Measurements from ENCODE around the gene HTRA3.

The HTRA3 gene

DNA sequence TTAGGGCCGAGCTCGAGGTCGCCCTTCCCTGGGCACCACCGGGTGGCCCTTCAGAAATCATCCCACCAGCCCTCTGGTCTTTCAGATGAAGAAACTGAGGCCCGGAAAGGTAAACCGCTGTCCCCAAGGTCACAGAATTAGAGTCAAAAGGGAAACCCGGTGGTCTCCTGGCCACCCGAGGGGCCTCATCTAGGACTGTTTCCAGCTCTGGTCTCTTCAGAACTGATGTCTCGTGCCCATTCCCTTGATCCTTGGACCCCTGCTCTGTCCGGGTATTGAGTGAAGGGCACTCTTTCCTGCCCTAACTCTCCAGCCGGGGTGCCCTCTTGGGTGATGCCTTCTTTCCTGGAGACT lies 841 bp downstream of the HTRA3 start:
- DNase-seq: no peak

DNA sequence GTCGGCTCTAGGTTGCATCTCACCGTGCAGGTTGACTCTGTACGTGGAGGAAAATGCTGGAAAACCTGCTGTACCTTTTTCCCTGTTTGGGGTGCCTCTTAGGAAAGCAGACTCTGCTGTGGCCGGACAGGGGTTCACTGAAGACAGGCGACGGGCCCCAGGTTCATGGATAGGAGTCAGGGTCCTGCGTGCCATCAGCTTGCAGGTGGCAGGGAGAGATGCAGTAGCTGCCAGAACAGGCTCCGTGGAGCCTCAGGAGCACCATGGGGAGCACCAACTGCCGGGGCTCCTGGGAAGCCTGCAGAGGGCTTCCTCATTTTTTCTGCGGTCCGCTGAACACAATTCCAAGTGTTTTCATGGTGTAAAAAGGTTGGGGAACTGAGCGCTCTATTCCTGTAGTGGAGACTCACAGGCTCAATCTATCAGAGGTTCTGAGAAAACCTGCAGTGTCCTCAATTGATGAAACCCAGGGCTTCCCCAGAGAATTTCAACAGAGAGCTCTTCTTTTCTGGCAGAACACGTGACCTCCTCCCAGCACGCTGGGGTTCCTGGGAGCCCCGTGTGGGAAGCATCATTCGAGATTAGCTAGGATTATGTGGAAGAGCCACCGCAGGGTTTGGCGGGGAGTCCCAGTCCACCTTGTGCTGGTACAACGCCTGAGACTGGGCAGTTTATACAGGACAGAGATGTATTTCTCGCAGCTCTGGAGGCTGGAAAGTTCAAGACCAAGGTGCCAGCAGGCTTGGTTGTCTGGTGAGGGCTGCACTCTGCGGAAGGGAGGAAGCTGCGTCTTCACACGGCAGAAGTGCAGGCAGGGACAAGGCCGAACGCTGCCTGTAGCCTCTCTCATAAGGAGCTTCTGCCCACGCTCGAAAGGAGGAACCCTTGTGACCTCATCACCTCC lies 1.6 kb downstream of the HTRA3 start:
- no peak for DNase-seq

DNA sequence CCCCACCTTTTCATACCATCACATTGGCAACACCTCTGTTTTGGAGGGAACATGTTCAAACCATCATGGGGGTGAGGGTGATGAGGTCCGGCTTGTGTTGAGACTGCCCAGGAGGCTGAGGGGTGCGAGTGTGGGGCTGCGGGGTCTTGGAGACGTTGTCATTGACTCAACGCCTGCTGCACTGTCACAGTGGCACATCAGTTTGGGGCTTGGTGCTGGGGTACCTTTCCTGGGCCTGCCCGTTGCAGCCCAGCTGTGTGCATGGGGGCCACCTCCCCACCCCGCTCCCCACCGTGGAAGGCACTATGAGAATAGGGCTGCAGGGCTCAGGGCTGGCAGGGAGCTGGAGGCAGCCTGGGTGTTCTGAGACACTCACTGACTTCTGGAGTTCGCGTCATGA lies 2.3 kb downstream of the HTRA3 start:
- DNase-seq: no peak

DNA sequence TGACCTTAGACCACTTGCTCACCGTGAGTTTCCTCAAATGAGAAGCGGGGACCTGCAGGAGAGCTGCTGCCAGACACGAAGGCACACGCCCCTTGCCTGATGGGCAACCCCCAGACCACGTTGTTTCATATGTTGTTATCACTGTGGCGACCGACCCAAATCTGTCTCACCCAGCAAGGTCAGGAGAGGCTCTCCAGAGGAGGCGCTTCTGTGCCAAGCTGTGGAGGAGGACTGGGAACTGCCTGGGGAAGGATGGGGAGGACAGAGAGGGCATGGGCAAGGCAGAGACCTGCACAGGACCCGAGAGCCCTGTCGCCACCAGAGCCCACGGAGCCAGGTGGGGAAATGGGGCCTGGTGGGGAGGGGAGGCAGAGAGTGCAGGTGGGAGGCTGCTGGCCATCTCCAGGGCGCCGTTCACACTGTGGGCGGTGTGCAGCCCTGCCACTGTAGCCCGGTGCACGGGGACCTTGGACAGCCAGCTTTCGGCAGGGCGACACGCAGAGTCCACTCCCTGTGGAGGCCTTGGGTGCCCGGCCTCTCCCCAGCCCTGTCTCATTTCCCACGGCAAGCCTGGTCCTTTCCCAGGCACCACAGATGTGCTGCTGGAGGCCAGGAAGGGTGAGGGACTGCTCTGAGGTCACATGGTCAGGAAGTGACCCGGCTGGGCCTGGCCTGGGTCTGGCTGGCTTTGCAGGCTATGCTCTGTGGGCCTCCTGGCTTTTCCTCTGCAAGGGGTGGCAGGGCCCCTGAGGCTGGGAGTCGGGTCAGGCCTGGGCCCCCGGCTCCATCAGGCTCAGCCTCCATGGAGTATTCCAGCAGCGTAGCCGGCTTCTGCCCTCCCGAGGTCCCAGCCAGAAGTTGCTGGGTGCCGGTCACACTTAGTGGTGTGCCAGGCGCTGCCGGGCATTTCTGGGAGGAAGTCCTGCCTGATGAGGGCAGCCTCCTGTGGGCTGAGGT lies 3.2 kb downstream of the HTRA3 start:
- DNase-seq: no peak

DNA sequence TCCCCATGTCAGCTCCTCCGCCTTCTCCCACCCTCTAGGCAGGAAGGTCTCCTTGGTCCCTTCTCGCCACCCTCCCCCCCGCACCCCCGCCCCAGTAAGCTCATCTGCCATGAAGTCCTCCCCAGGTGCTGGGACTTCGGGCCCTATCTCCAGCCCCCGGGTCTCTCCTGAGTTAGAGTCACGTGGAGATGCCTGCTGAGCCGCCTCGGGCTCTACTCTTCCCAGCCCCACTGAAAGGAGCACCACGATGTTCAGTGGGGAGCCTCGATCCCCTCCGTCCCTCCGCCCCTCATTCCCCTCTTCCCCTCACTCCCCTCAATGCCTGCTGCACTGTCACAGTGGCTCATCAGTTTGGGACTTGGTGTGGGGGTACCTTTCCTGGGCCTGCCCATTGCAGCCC lies 3.9 kb downstream of the HTRA3 start:
- DNase-seq: no peak

DNA sequence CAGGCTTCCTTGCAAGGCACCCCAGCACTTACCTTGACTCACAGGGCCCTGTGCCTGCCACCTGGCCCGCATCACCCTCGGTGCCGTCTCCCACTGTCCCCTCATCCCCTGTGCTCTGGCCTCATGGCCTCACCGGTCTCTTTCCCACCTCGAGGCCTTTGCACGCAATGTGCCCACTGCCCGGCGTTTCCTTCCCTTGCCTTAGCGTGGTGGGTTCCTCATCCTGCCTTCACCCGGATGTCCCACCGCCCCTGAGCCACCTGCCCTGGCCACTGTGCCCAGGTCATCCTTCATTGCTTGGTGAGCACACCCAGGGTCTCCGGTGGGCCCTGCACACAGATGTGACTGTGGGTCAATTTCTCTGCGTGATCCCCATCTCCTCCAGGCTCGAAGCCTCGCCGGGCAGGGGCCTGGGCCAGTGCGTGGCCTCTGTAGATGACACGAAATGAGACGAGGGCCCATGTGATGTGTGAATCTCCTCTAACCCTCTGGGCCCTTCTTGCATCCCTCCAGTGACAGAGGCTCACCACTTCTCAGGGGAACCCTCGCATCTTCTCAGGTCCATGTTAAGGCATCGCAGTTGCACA lies 4.6 kb downstream of the HTRA3 start:
- no peak for DNase-seq

DNA sequence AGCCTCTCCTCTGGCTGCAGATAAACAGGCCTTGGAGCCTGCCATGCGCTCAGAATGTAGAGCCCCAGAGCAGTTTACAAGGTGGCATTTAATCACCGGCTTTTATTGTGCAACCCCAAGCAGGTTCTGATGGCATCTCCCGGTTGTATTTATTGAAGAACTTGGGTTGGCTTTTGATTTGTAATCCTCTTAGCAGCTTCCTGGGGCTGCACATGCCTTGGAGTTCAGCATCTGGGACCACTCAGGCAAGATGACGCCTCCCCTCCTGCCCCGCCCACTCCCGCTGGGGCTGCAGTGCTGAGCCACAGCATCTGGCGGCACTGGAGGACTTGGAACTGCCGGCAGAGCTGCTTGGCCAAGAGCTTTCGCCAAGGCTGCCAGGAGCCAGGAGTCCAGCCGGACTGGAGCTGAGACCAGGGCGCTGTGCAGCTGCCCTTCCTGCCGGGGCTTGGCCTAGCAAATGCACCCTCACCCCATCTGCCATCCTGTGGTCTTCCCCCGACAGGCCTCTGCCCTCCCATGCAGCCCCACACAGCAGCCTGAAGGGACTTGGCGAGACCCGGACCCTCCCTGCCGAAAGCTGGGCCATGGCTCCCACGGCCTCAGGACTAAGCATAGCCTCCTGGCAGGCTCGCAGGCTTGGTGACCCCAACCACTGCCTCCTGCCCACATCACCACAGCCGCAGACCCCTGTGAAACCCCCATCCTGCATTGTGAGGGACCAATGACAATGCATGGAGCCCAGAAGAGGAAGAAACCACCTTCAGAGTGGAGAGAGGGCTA lies 5.4 kb downstream of the HTRA3 start:
- DNase-seq: no peak

DNA sequence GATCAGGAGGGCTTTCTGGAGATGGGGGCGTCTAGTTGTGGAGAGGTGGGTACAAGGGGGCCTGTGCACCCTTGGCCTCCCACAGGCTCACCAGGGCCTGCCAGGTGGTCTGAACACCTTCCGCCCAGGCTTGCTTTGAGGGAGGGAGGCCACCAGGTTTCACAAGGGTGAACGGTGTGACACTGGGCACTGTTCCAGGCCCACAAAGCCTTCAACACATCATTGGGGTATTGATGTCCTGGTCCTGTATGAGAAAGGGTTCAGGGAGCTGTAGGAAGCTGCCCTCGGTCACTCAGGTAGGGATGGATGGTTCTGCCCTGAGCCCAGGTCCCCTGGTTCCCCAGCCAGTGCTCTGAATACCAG lies 6.0 kb downstream of the HTRA3 start:
- no peak for DNase-seq

DNA sequence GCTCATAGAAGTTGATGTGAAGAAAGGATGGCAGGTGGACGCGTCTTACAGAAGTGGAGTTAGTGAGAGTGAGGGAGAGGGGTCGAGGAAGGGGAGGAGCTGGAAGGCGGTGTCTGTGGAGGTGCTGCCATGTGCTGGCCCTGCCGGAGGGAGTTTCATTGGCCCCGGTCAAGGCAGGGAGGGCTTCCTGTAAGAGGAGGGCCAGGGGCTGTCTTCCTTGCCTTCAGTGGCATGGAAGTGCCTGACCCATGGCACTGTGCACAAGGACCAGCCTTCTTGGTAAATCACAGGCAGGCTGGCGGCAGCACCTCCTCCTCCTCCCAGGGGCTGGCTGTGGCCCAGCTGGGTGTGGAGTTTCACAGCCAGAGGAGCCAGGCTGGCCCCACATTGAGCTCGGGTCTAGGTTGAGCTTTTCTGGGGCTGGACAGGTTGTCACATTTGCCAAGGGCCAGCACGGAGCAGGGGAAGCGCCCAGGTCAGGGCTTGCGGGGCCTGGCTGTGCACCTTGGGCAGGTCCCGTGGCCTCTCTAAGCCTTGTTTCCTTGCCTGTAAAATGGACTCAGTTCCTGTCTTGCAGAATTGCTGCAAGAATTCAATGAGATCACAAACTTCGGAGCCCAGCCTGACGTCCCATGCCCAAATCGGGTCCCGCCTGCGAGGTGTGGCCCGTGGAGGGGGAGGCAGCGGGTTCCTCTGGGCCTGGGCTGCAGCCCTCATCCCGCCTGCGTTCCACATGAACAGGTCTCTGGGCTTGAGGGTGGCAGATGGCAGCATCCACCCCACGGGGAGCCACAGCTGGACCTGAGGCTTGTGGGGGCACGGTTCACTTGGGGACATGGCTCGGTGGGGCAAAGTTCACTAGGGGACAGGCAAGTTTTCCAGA lies 7.0 kb downstream of the HTRA3 start:
- DNase-seq: no peak

DNA sequence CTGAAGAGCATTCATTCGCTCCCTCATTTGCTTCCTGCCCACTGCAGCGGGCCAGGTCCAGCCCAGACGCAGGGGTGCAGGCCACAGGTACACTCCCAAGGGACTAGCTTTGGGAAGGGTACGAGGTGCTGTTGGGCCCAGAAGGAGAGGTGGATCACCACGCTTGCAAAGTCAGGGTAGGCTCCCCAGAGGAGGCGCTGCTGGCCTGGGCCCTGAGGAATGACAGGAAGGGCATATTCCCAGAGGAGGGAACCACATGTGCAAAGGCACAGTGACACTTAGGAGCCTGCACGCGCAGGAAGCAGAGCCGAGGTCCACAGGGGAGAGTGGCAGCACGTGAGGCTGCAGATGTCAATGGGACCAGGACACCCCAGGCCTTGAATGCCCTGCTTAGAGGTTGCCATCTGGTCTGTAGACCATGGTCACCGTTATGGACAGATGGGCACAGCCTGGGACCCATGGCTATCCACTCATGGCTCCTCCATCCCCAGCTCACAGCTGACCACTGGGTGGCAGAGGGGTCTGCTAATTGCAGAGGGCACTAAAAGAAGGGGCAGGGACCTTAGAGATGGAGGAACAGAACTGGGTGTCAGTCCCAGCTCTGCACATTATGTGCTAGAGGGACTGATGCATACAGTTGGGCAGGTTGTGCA lies 7.9 kb downstream of the HTRA3 start:
- DNase-seq: no peak

DNA sequence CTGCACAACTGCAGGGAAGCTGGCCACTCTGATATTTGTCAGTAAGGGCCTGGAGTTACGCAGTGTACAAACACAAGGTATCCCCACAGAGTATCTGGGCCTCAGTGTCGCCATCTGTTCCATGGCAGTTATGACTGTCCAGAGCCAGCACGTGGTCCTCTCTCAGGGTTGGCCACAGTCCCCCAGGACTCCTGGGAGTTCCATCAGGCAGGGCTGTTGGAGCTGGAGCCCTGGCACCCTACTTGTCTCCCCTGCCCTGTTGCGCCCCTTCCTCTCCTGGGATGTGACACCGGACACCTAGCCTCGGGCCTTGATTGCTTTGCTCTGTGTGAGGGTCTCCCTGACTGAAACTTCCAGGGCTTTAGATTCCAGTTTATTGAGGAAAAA lies 8.4 kb downstream of the HTRA3 start:
- no peak for DNase-seq

DNA sequence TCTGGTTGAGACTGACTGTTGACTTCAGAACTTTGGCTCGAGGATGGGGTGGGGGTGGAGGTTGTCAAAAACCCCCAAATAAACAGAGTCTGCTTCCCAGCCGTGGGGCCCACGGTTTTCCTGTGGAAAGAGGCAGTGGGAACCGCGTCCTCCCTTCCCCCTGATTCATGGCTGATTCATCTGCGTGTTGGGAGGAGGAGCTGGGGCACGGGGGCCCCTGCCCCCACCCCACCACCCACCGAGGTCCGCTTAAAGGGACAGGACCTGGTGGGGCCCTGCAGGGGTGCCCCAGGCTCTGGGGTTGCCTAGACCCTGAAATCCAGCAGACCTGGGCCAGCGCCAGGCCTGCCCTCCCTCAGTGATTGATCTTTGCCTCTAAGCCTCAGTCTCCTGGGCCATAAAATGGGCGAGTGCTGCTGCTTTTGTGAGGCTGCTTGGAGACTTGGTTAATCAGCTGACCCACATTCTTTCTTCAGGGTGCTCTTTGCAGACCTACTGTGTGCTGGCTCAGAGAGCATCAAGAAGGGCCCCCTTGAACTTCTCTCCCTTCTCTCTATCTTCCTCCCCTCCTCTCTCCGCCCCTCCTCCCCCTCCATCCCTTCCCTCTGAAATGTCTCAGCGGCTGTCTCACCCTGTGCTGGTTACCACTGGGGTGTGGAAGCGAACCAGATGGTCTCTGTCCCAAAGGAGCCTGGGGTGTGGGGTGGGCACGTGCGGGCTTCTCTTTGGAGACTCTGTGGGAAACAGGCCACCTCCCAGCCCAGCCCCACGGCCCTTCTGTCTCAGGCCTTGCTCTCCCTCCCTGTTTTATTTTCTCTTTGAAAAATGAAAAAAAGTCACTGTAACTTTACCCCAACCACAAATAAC lies 9.1 kb downstream of the HTRA3 start:
- no peak for DNase-seq

DNA sequence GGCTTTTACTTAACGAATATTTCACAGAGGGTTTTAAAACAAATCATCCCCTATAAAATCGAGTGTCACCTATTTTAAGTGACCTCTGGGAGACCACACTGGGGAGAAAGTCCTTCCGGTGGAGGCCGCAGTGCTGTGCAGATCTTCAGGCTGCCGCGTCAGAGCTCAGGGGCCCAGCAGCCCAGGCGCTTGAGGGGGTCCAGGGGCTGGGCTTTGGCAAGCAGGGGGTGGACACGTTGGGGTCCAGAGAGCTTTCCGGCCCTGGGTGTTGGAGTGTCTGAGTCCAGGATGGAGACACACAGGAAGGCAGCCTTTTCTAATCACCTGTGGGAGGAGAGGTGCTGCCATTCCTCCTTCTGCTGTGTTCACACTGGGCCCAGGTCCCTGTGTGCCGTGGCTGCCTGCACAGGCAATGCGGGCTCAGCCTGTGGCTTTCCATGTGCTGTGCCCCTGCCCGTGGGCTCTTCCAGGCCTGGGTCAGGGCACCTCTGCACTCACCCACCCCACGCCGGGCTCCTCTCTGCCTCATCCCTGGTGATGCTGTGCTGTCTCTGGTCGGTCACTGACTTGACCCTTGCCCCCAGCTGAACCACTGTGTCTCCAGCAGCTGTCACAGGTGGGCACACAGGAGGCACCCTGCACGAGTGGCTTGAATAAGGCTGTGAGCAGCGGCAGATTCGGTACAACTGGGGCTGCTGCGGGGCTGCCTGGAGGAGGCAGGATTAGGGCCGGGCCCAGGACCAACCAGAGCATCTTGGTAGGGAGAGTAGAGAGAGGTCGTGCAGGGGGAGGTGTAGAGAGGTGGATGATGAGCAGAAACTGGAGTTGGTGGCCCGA lies 10.0 kb downstream of the HTRA3 start:
- no peak for DNase-seq

DNA sequence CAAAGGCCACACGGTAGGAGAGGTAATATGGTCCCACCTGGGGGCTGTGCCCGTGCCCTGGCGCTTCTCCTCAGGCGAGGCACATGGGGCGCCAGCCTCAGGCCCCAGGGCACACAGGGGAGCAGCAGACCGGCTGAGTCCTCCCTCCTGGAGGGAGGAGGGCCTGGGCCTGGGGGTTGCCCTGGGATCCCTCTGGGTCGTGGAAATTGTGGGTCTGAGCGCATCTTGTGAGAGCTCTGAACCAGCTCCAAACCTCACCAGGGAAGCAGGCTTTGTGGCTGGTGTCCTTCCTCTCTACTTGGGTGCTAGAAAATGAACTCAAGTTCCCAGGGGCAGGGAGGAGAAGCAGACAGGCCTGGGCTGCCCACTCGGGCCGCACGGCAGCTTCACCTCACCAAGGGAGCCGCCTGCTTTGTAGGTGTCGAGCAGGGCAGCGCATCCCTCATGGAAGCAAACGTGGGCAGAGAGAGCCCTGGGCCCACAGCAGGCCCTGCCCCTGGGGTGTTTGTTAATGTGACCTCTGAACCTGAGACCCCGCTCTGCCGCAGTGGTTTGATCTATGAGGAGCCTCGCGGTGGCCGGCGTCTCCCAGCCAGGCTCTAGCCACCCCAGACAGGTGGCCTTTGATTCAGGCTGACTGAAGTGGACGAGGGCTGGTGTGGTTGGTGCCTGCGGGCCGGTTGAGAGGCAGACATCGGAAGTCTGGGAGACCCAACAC lies 10.8 kb downstream of the HTRA3 start:
- DNase-seq: no peak

DNA sequence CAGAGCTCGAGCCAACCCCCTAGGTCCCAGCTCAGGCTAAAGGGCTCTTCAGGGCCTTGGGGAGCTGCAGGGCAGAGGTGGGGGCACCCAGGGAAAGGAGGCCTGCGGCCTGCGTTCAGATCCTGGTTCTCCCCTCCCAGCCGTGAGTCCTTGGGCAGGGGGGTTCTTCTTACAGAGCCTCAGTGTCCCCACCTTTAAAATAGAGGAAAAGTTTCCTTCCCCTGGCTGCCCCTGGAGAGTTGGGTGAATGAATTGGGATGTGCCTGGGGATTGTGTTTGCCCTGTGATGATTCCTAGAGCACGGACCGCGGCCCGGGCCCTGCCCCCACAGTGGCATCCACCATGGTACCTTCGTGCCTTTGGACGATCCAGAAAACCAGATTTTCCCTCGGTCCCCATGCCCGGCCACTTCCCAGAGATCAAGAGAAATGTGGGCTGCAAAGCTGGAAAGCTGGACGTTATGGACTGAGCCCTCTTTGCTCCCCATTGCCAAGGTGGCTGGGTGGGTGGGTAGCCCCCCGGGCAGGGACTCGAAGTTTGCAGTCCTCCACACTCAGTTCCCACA lies 11.4 kb downstream of the HTRA3 start:
- no peak for DNase-seq

DNA sequence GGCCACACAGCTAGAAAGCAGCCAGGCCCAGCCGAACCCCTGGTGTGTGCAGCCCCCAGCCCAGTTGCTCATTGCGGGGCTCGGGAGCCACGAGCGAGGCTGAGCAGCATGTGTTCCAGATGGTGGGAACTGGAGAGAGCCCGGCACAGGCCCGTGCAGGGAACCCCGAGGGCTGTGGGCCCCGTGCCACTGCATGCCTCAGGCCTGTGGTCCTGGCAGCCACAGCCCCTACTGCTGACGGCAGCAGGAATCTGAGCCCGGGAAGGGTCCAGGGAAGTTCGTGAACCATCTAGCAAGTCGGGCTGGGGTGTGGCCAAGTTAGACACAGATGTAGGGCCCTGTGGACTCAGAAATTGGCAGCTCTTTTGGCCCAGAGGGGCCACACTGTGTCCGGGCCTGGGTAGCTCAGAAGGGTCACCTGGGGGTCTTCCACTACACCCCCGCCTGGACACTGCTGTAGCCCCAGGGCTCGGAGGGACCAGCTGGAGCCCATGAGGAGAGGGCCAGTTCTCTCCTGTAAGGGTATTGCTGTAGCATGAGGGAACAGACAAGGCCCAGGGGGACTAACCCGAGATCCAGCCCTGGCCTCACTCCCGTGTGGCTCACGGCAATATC lies 12.1 kb downstream of the HTRA3 start:
- DNase-seq: no peak

DNA sequence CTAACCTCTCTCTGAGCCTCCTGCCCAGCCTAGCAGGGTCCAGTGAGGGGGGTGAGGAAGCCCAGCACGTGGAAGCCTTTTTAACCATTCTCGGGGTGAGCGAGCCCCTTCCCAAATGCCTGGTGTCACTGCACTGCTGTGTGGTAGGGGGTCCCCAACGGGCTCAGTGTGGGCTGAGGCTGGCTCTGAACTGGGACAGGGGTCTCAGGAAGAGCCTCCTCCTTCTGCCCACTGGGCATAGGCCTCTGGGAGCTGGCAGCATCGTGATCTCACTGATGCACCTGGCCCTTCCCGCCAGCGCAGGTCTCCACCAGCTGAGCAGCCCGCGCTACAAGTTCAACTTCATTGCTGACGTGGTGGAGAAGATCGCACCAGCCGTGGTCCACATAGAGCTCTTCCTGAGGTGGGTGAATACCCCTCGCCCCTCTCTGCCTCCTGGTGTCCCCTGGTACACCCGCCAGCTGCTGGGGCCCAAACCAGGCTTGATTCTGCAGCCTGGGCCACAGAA lies 12.6 kb downstream of the HTRA3 start:
- no peak for DNase-seq

DNA sequence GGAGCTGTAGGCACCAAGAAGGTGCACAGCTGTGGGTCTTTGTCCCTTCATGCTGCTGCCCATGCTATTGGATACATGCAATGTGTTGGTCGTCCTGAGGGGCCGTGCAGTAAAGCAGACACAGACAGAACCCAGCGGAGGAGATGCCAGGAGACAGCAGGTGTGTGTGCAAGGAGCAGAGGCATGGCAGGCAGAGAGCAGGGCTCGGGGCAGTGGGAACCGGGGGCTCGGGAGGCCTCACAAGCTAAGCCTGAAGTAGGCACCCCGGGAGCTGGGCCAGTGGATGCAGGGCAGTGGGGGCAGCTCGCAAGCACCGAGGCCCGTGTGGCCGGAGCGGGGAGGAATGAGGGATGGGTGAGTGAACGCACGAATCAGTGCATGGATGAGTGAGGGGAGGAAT lies 13.2 kb downstream of the HTRA3 start:
- no peak for DNase-seq

All from SW 1271 (cell line).